HG03139 (cell line): Measurements from ENCODE around the gene COPS8.

Source experiments
- ATAC-seq: cut with Tn5 transposase; IDR thresholded peaks from one replicate; pipeline ENCODE4 v1.9.1; 2021; ENCODE audit not compliant: unreplicated experiment

Gene COPS8

DNA sequence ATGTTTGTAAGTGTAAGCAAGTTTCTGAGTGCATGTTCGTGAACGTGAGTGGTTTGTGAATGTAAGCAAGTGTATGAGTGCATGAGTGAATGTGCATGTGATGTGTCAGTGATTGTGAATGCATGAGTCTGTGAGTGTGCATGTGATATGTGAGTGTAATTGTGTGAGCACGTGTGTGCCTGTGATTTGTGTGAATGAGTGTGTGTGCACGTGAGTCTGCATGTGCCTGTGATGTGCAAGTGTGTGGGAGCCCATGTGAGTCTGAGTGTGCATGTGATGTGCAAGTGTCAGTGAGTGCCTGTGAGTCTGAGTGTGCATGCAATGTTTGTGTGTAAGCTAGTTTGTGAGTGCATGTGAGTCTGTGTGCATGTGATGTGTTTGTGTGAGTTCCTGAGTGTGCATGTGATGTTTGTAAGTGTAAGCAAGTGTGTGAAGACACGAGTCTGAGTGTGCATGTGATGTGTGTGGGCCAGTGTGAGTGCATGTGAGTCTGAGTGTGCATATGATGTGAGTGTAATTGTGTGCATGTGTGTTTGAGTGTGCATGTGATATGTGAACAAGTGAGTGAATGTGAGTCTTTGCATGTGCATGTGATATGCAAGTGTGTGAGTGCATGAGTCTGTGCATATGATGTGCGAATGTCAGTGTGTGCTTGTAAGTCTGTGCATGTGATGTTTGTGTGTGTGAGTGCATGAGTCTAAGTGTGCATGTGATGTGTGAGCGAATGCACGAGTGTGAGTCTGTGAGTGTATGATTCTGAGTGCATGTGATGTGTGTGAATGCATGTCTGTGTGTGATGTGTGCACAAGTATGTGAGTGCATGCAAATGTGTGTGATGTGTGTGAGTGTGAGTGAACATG is 45.1 kb downstream of the COPS8 start:
- ATAC-seq: no peak

DNA sequence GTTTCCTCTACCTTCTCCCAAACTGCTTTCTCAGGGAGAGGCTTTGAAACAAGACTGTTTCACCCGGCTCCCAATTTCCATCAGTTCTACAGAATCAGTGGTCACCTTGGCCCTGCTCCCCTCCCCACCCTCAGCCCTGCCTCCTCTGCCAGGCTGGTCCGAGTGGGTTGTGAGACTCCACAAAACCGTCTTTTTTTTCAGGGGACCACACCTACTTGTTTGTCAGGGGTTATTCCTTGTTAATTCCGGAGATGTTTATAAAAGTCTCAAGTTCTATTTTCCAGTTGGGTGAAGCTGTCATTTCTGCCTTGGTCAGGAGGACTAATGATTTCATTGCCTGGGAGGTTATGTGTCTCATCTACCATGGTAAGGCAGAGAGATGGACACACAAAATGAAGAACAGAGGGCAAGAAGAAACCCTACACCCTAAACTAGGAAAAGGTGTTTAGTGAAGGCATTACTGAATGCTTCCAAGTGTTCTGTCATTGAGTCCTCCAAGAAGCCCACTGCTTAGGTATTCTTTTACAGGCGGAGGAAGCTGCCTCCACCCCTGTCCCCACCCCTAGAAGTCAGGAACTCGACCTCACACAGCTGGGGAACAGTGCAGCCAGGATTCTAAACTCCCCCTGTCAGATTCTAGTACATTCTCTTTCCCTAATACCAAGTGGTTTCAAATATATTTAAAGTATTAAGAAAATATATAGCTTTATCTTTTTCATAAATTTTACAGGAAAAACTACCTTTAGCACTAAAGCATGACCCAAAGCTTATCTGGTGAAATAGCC is 46.3 kb downstream of the COPS8 start:
- no peak for ATAC-seq

DNA sequence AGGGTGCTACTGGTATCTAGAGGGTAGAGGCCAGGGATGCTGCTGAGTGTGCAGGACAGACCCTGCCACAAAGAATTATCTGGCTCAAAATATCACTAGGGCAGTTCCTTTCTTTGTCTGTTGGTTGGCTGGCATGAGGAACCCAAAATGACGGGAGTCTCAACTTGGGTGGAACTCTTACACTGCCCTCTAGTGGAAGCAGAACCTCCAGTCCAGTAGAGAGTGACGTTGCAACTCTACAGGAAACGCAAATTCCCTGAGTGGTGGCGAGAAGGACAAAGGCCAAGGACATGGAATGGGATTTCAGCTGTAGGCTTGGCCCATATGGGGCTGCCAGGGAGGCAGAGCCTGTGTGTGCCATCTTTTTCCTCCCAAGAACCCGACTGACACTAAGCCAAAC is 47.1 kb downstream of the COPS8 start:
- no peak for ATAC-seq

DNA sequence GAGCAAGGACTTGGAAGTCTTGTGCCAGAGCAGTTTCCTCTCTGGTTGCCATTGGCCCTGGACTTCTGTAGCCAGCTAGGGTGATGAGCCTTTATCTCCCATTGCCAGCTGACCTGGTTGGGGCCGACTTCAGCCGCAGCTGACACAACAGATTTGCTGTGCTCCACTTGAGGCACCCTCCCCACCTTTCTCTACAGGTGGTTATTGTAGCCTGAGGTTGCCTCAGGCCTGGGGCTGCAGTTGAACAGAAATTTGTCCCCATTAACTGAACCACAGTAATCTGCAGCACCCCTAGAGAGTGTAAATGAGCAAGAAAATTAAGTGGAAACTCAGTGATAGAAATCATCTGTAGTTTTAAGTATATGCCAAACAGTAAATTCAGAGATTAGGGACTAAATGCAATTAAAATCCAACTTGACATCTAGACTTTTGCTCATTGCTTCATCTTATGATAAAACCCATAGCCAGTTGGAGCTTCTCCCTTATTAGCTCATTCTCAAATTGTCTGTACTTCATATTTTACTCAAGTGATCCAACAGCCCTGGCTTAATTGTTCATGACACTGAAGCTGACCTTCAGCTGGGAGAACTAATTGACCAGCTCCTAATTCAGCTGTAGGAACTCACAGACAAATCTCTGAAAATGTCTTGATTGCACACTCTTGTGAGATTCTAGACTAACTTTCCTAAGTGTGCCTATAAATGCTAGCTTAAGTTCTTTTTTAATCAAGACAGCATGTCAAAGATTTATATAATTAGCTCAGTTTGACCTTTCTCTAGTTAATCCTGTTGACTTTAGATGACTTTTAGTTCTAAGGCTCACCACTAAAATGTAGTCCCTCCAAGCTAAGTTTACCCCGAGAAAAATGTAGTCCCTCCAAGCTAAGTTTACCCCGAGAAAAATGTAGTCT is 48.9 kb downstream of the COPS8 start:
- no peak for ATAC-seq

DNA sequence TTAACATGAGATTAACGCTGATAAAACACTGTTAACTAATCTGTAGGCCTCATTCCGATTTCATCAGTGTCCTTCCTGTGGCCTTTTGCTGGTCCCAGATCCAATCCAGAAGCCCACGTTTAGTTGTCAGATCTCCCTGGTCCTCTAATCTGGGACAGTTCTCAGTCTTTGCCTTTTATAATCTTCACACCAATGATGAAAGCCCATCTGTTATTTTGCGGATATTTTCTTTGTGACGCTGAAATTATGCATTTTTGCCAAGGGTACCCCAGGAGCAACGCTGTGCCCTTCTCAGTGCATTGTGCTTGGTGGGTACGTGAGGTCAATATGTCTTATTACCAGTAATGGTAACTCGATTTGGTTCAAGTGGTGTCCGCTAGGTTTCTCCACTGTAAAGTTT is 51.1 kb downstream of the COPS8 start:
- ATAC-seq: no peak

DNA sequence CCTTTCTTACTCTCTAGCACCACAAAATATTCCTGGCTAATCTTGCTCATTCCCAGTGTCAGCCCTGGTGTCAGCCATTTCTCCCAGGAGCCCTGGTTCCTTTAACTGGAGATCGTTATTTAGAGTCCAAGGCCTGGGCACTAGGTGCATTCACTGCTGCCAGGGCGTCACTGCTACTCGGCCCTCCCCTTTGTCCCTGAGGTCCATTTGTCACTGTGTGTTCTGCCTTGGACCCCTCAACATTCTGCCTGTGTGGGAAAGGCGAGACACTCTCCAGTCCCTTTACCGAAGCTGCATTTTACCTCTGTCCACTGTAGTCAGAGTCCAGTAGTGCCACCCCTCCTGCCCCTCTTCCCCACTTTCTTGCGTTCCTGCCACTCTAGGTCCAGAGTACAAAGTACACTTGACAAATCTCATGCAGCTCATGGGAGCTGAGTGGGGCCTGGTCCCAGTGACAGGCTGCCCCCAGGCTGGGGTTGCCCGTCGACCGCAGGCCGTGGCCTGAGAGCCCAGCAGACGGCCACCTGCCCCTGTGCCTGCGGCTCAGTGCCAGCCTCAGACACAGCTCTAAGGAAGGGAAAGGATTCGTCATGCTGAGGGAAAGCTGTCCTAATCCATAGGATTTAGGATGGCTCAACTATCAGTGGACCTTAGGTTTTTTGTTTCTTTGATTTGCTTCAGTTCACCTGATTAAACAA is 52.1 kb downstream of the COPS8 start:
- ATAC-seq: no peak

DNA sequence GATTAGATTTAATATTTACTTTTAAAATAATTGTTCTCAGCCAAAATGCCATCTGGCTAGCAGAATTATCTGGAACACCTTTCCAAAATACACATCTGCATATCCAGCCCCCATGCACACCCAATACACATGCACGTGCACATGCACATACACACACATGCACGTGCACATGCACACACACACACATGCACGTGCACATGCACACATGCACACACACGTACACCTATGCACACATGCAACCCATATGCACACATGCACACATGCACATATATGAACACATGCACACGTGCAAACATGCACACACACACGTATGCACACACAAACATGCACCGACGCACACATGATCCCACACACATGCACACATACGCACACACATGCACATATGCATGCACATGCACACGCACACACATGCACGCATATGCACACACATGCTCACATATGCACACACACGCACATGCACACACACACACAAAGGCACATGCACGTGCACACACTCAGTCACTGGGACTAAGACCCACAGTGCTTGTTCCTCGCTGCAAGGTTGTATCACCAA is 53.5 kb downstream of the COPS8 start:
- no peak for ATAC-seq

DNA sequence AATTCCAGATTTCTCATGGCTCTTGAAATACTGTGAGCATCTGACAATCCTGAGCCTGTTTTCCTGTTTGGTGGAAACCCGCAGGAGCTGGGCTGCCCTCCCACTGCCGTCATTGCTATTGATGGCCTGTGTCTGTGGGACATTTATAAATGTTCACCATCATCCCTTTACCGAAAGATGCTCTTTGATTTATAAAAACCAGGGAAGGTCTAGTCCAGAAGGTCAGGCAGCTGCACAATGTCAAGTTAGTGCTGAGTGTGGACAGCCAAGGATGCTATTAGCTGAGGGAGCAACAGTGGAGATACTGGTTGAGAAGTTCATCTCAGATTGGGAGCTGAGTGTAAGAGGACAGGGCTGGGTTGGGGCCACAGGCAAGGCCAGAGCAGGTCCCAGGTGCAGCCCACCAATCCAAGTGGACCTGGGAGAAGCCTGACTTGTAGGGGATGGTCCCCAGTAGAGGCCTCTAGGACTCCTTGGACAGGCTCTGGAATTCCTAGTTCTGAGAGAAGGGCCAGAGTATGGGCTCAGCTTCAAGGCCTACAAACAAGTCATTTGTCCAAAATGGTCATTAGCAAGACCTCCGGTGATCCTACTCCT is 55.1 kb downstream of the COPS8 start:
- no peak for ATAC-seq

DNA sequence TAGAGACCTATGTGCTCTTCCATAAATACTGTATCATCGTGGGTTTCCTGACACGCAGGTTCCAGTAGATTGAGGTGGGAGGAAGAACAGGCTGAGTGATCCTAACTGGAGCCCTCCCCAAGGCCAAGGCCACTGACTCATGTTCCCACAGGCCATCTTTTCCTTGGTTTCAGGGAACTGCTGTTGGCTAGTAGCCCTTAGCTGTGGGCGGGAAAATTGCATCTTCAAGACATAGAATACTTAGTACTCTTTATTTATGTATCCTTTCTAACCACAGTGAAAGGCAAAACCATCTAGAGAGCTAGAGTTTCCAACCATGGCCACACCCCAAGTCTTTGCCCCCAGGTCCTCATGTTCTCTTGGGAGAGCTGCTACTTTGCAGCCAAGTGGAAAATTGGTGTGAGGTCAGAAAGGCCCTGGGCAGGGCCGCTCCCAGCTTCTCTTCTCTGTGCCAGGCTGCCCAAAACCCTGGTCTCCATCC is 55.9 kb downstream of the COPS8 start:
- no peak for ATAC-seq

DNA sequence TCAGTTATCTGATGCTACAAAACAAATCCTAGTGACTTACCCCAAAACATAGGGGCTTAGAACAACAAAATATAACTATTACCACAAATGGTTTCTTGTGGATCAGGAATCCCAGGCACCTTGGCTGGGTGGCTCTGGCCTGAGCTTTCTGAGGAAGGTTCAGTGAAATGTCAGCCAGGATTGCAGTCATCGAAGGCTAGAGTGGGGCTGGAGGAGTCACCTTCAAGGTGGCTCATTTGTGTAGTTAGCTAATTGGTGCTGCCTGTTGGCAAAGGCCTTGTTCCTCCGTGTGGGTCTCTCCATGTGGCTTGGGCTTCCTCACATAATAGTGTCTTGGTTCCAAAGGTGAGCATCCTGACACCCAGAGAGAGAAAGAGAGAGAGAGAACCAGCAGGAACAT is 57.4 kb downstream of the COPS8 start:
- ATAC-seq: no peak

DNA sequence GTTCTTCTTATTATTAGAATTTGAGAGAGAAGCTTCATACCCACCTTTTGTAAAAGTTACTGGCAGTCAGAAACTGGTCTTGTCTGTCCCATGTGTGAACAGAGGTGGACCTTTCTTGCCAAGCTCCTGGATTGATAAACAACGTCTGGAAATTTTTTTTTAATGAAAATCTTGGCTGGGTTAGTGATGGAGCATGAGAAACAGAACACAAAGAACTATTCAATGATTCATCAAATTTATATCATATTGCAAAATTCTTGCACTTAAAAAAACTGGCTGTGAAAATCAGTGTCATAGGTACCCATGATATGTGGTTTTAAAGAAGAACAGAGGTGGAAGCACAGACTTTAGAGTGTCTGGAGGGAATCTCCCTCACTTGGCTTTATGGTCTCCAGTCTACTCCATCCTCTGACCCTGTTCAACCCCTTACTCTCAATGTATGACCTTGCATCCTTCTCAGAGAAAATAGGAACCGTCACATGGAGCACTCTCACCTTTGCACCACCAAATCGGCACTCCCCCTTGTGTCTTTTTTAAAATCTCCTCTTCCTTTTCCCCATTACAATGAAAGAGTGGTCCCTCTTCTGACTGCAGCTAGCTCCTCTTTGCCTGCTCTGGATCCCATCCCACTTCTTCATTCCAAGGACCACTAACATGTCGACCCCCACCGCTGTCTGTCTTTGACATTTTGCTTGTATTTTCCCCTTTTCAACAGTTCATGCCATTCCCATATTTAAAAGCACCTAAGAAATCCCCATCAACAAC is 58.2 kb downstream of the COPS8 start:
- ATAC-seq: no peak

DNA sequence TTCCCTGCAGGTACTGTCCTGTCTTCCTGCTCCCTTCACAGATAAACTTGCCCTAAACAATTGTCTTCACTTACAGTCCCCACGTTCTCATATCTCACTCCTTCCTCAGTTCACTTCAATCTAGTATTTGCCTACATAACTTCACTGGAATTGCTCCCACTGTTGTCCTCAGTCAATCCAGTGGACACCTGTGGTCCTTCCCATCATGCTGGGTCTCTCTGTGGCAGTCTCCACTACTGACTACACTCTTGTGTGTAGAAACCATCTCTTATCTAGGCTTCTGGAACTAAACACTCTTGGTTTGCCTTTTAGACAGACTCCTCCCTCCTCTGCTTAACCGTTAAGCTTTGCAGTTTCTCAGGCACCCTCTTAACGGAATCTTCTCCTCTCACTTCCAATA is 58.8 kb downstream of the COPS8 start:
- no peak for ATAC-seq

DNA sequence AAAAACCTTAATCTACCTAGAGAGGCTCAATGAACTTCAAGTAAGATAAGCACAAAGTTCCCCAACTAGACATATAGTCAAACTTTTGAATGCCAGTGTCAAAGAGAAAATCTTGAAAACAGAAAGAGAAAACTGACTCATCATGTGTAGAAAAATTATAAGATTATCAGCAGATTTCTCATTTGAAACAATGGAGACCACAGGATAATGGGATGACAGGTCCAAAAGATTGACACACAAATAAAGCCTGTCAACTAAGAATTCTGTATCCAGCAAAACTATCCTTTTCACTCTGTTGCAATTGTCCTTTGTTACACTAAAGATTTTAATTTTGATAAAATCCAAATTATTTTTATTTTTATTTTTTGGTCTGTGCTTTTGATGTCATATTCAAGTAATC is 61.6 kb downstream of the COPS8 start:
- no peak for ATAC-seq

DNA sequence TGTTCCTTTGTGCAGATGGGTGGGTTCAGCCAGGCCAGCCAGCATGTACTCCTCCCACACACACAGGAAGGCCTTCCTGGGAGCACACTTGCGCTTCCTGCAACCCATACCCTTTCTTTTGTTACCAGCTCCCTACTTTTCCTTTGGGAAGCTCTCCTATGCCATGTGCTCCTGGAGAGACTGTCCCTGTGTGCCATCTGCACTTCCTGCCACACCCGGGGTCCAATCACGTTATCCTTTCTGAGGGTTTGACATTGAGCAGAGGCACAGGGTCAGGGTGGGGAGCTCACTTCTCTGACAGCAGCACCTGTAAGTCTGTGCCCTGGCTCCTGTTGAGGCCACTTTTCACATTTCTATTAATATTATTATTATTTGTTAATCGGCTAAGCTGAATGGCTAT is 62.9 kb downstream of the COPS8 start:
- ATAC-seq: no peak

DNA sequence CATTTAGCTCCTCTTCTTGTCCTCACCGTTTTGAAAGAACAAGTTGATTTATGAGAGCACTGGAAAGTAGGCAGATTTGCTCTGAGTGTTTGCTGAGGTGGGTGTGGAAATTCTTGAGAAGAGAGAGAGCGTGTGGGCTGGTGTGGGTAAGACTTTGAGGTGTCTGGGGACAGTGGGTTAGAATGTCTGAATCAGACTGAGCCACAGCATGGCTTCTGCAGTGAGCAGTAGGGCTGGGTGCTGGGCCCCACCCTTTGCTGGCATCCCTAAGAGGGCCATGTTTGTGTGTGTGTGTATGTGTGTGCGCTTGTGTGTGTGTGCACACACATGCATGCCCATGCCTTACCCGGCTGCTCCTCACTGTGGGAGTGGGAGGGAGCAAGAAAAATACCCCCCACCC is 63.7 kb downstream of the COPS8 start:
- ATAC-seq: no peak
